NT2/D1 (cell line): Measurements from ENCODE around the gene EIF3K.

Experiments used
- YY1 ChIP-seq: IDR thresholded peaks from 2 replicates; pipeline ENCODE4 v1.6.1; 2011; ENCODE audit not compliant: insufficient read length, insufficient read depth
- ZNF274 ChIP-seq: IDR thresholded peaks from 2 replicates; pipeline ENCODE4 v1.6.1; 2011; ENCODE audit warnings: mild to moderate bottlenecking, low read depth, low read length

- TF ChIP-seq ZNF274 = no peak
- TF ChIP-seq YY1 = no peak
Measured at GRCh38 chr19:38617764-38618589, 1.0 kb upstream of the EIF3K start, which contains the start of gene MAP4K1.
